ENCODE measurements around the gene LDHD.

The LDHD gene

GRCh38 chr16:75099738-75100602 is 16.6 kb downstream of the LDHD start:
- no peak for DNase-seq (ENCODE audit: low read depth)
- H3K4me3 ChIP-seq (ENCODE audit: low read depth, low read length): no peak overlapping the region
- TF ChIP-seq, protein P1, sequence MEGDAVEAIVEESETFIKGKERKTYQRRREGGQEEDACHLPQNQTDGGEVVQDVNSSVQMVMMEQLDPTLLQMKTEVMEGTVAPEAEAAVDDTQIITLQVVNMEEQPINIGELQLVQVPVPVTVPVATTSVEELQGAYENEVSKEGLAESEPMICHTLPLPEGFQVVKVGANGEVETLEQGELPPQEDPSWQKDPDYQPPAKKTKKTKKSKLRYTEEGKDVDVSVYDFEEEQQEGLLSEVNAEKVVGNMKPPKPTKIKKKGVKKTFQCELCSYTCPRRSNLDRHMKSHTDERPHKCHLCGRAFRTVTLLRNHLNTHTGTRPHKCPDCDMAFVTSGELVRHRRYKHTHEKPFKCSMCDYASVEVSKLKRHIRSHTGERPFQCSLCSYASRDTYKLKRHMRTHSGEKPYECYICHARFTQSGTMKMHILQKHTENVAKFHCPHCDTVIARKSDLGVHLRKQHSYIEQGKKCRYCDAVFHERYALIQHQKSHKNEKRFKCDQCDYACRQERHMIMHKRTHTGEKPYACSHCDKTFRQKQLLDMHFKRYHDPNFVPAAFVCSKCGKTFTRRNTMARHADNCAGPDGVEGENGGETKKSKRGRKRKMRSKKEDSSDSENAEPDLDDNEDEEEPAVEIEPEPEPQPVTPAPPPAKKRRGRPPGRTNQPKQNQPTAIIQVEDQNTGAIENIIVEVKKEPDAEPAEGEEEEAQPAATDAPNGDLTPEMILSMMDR (IDR thresholded peaks at IDR 0.05; ENCODE audit: low read depth, low read length, missing control alignments): no peak

GRCh38 chr16:75099075-75099667 is 17.4 kb downstream of the LDHD start:
- TF ChIP-seq, protein P1 (IDR thresholded peaks at IDR 0.05; ENCODE audit: low read depth, low read length, missing control alignments): no peak
- DNase-seq (ENCODE audit: low read depth): no peak
- no peak overlapping the region for H3K4me3 ChIP-seq (ENCODE audit: low read depth, low read length)

DNA sequence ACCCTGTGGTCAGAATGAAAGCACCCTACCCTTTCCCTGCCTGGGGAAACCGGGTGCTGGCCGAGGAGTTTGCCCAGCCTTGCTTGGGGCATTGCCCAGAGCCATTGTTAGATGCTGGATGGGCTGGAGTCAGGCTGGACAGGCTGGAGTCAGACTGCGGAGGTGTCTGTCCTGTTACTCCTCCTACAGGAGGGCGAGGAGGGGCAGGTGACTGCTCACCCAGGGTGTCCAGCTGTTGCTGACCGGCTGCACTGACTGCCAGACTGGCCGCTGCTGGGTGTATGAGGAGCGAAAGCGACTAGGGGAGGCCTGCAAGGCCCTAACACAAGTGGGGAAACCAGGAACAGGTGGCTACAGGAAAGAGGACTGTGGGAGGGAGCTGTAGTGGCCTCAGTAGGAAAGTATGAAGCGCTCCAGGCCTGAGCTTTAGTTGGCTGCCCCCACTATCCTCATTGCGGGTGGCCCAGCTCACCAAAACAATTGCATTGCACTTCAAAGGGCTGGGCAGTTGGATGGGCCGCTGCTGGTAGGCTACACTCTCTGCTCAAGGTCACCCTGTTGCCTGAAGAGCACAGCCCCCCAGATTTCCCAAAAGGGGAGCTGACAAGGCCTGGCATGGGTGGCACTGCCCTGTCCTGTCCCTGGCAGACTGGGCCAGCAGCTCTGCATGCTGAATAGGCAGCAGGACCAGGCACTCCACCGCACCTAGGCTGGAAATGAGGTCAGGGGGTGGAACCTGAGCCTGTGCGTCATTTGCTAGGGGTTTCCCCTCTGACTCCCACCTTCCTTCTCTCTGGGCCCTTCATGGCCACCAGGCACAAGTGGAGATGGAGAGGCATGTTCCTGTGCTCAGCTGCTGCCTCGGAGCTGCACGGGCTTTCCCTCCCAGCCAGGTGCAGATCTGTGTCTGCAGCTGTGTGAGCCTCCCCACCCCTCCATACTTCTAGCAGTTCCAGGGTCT is 18.4 kb downstream of the LDHD start:
- no peak overlapping the region for H3K4me3 ChIP-seq (ENCODE audit: low read depth, low read length)
- no peak for DNase-seq (ENCODE audit: low read depth)
- TF ChIP-seq, protein P1 (IDR thresholded peaks at IDR 0.05; ENCODE audit: low read depth, low read length, missing control alignments): no peak

DNA sequence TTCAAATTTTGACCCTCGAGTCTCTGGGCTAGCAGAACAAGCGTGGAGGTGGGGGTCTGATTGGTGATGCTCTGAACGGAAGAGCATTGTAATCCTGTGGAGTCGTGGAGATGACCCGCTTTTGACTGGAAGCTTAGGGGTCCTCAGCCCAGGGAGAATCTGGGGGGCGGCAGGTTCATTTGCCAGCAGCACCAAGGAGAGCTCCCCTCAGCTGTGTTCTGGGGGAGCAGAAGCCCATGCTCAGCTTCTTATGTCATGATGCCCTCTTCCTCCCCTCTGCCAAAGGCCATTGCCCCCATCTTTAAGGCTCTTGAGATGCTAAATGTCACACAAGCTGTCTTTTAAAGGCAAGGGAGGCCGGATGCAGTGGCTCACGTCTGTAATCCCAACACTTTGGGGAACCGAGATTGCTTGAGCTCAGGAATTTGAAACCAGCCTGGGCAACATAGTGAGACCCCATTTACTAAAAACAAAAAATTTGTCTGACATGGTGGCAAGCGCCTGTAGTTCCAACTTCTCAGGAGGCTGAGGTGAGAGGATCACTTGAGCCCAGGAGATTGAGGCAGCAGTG is 19.3 kb downstream of the LDHD start:
- no peak for DNase-seq (ENCODE audit: low read depth)
- TF ChIP-seq, protein P1 (IDR thresholded peaks at IDR 0.05; ENCODE audit: low read depth, low read length, missing control alignments): no peak
- H3K4me3 ChIP-seq (ENCODE audit: low read depth, low read length): no peak overlapping the region

DNA sequence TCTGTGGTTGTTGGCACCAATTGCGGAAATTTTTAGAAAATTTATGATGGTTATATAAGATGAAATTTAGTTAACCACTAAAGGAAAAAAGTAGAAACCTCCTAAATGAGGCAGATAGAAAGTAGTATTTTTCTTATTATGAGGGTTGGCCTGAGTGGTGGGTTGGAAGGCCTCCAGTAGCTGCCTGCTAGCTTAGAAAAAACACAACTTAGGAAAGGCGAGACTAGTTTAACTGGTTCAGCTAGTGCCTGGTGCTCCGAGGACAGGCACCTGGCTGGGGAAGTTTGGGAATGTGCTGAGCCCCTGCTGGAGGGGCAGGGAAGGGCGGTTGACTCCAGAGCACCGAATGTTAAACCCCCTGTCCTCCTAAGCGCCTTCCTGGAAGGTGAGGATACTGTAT is 19.9 kb downstream of the LDHD start:
- TF ChIP-seq, protein P1 (IDR thresholded peaks at IDR 0.05; ENCODE audit: low read depth, low read length, missing control alignments): peak; percentile 31
- no peak for DNase-seq (ENCODE audit: low read depth)
- H3K4me3 ChIP-seq (ENCODE audit: low read depth, low read length): no peak overlapping the region

GRCh38 chr16:75095204-75095621 is 21.4 kb downstream of the LDHD start:
- no peak overlapping the region for H3K4me3 ChIP-seq (ENCODE audit: low read depth, low read length)
- DNase-seq (ENCODE audit: low read depth): no peak
- TF ChIP-seq, protein P1 (IDR thresholded peaks at IDR 0.05; ENCODE audit: low read depth, low read length, missing control alignments): no peak
